ENCODE results near the gene SSBP4. TPM values are rescaled to one million over a fixed set of nuclear protein-coding genes. Genes with fewer than 3 reads are reported as not detected.

The SSBP4 gene
- total RNA-seq, 4 donors from 2014 or later = 28.8 to 42.0 (median 36.0) TPM

DNA sequence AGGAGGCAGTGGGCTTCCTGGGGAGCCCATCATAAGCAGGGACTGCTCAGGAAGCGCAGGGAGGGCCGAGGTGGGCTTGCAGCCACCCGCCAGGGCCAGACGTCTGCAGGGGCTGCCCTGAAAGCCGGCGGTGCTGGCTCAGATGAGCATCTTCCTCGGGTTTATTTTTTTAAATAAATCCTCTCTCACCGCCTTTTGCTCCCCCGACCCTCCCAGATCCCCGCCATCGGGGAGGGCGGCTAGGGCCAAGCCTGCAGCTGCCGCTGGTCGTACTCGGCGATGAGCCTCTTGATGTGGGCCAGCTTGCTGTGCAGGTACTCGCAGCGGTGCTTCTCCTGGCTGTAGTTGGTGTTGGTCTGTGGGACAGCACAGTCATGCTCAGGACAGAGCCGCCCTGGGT, 25.3 kb downstream of the SSBP4 start:
- intact Hi-C loops (cut with DNase I; ENCODE audit: low total_unique reads) = no loop called here
- no peak for DNase-seq (ENCODE audit: low spot score in 2 of 2)
- TF ChIP-seq, protein P1, sequence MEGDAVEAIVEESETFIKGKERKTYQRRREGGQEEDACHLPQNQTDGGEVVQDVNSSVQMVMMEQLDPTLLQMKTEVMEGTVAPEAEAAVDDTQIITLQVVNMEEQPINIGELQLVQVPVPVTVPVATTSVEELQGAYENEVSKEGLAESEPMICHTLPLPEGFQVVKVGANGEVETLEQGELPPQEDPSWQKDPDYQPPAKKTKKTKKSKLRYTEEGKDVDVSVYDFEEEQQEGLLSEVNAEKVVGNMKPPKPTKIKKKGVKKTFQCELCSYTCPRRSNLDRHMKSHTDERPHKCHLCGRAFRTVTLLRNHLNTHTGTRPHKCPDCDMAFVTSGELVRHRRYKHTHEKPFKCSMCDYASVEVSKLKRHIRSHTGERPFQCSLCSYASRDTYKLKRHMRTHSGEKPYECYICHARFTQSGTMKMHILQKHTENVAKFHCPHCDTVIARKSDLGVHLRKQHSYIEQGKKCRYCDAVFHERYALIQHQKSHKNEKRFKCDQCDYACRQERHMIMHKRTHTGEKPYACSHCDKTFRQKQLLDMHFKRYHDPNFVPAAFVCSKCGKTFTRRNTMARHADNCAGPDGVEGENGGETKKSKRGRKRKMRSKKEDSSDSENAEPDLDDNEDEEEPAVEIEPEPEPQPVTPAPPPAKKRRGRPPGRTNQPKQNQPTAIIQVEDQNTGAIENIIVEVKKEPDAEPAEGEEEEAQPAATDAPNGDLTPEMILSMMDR (IDR thresholded peaks at IDR 0.05) = no peak
- no peak for TF ChIP-seq POLR2A (IDR thresholded peaks at IDR 0.05)
- no peak overlapping the region for H3K4me3 ChIP-seq (ENCODE audit: low read depth, poor library complexity, severe bottlenecking)
- 92 to 94% methylated on average over 18 to 19 of the region's 19 CpGs for WGBS, 2 donors

DNA sequence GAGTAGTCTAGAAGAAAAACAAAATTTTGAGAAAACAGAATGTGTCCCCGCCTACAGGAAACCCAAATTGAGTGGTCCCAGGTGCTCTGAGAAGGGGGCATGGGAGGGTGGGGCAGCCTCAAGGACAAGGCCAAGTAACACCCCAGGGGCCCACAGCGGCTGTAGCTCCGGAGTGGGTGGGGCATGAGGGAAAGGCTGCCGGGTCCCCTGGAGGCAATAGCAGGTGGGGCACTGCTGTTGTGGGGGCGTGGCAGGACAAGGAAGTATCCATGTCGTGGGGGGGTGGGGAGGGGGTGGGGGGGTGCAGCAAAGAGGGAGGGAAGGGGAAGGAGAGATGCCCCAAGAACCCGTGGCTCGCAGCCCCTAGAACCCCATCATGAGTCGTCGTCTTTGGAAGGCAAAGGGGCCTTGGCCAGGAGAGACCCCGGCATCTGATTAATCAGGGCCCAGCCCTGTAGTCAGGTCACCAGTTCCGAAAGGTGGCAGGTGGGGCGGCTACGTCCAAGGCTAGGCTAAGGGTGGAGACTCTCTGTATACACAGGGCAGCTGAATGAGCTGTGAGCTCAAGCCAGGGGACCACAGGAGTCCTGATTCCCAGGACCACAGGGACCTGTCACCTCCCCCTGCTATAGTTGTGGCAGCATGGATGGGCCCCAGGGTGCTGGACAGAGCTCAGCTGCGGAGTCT, 26.2 kb downstream of the SSBP4 start:
- no peak for DNase-seq (ENCODE audit: low spot score in 2 of 2)
- H3K4me3 ChIP-seq (ENCODE audit: low read depth, poor library complexity, severe bottlenecking) = no peak overlapping the region
- TF ChIP-seq, protein P1 (IDR thresholded peaks at IDR 0.05) = no peak
- TF ChIP-seq POLR2A (IDR thresholded peaks at IDR 0.05) = no peak
- intact Hi-C loops (cut with DNase I; ENCODE audit: low total_unique reads) = no loop called here
- 70 to 74% methylated on average over 15 of the region's 15 CpGs for WGBS, 2 donors

DNA sequence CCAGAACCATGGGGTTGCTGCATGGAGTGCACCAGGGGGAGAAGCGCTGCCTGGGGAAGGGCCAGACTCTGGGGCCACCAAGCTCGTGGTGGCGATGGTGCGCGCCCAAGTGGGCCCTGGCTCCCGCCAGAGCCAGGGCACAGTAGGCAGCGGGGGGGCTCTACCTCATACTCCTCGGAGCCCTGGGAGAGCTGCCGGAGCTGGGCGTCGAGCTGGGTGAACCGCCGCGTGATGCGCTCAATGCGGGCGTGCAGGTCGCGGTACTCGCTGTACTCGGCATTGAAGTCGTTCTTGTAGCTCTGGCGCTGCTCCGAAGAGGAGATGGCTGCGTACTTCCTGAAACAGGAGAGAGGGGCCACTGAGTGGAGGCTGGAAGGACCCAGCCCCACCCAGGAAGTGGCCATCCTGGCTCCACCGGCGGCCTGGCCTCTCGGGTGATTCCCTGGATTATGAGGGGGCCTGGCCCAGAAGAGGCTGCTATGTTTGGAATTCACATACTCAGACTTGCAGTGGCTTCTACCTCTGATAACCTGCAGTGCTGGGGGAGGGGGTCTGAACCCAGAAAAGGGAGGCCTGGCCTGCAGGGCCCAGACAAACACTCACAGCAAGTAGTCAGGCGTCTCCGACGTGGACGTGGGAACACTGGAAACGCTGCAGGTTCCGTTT, 27.1 kb downstream of the SSBP4 start:
- WGBS, 2 donors = 84 to 86% methylated on average over 26 to 34 of the region's 34 CpGs
- intact Hi-C loops (cut with DNase I; ENCODE audit: low total_unique reads) = no loop called here
- TF ChIP-seq, protein P1 (IDR thresholded peaks at IDR 0.05) = no peak
- no peak for TF ChIP-seq POLR2A (IDR thresholded peaks at IDR 0.05)
- H3K4me3 ChIP-seq (ENCODE audit: low read depth, poor library complexity, severe bottlenecking) = no peak overlapping the region
- no peak for DNase-seq (ENCODE audit: low spot score in 2 of 2)

DNA sequence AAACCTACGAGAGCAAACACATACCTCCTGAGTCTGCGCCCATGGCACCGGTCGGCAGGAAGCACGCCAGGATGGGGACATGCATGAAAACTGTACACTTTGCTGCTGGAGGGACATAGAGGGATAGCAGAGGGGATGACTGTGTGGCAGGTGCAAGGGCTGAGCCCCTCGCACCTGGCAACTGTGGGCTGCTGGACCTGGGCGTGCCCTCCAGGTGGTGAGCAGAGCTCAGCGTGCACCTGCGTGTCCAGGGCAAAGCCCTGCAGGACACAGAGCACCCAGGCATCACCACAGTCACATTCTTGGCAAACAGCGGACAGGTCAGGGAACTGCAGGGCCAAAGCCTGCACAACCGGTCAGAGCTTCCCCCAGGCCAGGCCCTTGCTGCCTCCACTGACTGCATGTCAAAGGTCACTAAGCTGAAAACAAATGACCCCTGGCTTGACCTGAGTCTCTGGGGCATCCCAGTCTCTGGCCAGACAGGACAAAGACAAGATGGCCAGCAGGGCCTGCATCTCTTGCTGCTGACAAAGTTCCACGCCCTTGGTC, 27.7 kb downstream of the SSBP4 start:
- TF ChIP-seq, protein P1 (IDR thresholded peaks at IDR 0.05) = no peak
- TF ChIP-seq POLR2A (IDR thresholded peaks at IDR 0.05) = no peak
- 85 to 89% methylated on average over 7 to 11 of the region's 12 CpGs for WGBS, 2 donors
- no peak overlapping the region for H3K4me3 ChIP-seq (ENCODE audit: low read depth, poor library complexity, severe bottlenecking)
- no peak for DNase-seq (ENCODE audit: low spot score in 2 of 2)
- intact Hi-C loops (cut with DNase I; ENCODE audit: low total_unique reads) = no loop called here

DNA sequence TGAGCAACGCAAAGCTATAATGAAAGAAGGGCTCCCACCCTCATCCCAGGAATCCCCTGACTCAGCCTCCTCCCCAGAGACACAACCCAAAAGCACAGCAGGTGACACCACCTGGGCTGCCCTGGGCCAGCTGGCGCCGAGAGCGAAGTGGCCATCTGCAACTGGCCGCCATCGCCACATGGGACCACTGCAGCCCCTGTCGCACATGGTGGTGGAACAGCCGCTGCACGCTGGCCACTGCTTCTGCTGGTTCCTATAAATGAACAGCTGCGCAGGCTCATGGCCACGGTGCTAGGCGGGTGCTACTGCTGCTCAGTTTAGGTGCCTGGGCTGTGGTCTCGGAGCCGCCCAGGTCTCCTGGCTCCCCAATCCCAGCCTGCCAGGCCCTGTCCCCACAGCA, 30.4 kb downstream of the SSBP4 start:
- no peak for DNase-seq (ENCODE audit: low spot score in 2 of 2)
- H3K4me3 ChIP-seq (ENCODE audit: low read depth, poor library complexity, severe bottlenecking) = no peak overlapping the region
- TF ChIP-seq POLR2A (IDR thresholded peaks at IDR 0.05) = no peak
- intact Hi-C loops (cut with DNase I; ENCODE audit: low total_unique reads) = no loop called here
- 97 to 100% methylated on average over 4 to 11 of the region's 14 CpGs for WGBS, 2 donors

Measured in lower leg skin (tissue), 4 donors.